Measurements from ENCODE around the gene CD33. TPM values are rescaled to one million over a fixed set of nuclear protein-coding genes. Genes with fewer than 3 reads are reported as not detected.

The CD33 gene
- total RNA-seq, 3 donors from 2014 or later (not counting 1 experiment from before 2014, with no cell fraction given): 2.3 to 6.5 (median 6.0) TPM

DNA sequence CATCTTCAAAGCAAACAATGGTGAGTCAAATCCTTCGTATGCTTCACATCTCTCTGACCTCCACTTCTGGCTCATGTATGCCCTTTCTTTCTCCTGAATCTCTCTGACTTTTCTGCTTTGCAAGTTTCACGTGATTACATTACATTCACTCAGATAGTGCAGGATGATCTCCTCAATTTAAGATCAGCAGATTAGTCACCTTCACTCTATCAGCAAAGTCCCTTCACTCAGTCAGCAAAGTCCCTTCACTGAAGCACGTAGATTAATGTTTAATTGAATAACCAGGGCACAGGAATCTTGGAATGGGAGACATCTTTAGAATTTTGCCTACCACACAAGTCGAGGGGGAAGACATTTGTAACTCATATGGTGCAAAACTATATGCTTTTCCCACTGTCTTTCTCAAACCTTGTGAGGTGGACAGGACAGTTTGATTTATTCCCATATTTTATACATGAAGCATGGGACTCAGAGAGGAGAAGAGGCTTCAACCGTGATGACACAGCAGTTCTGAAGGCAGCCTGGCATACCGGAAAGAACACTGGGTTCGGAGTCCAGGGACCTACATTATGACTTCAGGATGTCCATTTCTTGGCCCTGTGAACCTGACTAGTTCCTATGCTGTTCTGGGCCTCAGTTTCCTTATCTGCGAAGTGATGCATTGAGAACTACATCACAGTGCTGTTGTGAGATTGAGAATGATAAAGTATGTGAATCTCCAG lies 49.3 kb downstream of the CD33 start:
- H3K27ac Mint-ChIP-seq: peak overlapping the region in 1 of 2 donors; percentile 26
- H3K4me1 Mint-ChIP-seq: peaks cover 26 to 43% of the 10 kb centered on the region in 2 donors
- intact Hi-C loops (cut with micrococcal nuclease): no loop called here
- H3K36me3 Mint-ChIP-seq: no peaks in the 10 kb centered on the region
- TF ChIP-seq, protein P1, sequence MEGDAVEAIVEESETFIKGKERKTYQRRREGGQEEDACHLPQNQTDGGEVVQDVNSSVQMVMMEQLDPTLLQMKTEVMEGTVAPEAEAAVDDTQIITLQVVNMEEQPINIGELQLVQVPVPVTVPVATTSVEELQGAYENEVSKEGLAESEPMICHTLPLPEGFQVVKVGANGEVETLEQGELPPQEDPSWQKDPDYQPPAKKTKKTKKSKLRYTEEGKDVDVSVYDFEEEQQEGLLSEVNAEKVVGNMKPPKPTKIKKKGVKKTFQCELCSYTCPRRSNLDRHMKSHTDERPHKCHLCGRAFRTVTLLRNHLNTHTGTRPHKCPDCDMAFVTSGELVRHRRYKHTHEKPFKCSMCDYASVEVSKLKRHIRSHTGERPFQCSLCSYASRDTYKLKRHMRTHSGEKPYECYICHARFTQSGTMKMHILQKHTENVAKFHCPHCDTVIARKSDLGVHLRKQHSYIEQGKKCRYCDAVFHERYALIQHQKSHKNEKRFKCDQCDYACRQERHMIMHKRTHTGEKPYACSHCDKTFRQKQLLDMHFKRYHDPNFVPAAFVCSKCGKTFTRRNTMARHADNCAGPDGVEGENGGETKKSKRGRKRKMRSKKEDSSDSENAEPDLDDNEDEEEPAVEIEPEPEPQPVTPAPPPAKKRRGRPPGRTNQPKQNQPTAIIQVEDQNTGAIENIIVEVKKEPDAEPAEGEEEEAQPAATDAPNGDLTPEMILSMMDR (IDR thresholded peaks at IDR 0.05): no peak
- DNase-seq (no peak), ATAC-seq (no peak)
- peak overlapping the region; percentile 9 for H3K4me3 Mint-ChIP-seq
- Histone ChIP-seq H3K9me3 (ENCODE audit: control insufficient read depth, insufficient read depth, low read length) (no peaks in the 10 kb centered on the region), H3K4me3 (ENCODE audit: low read length) (no peak overlapping the region), H3K4me1 (ENCODE audit: control insufficient read depth, insufficient read depth, low read length) (peaks cover 13% of the 10 kb centered on the region), H3K27me3 (ENCODE audit: control insufficient read depth, insufficient read depth, low read length) (no peaks in the 10 kb centered on the region), H3K27ac (ENCODE audit: low read length) (no peak overlapping the region), H3K36me3 (ENCODE audit: control insufficient read depth, insufficient read depth, low read length) (no peaks in the 10 kb centered on the region)
- H3K9me3 Mint-ChIP-seq: no peaks in the 10 kb centered on the region
- 91% methylated on average over 7 of the region's 8 CpGs for WGBS (ENCODE audit: insufficient coverage)
- peaks cover 21 to 25% of the 10 kb centered on the region in 2 donors for H3K27me3 Mint-ChIP-seq (ENCODE audit: low read depth in 2 of 2)

DNA sequence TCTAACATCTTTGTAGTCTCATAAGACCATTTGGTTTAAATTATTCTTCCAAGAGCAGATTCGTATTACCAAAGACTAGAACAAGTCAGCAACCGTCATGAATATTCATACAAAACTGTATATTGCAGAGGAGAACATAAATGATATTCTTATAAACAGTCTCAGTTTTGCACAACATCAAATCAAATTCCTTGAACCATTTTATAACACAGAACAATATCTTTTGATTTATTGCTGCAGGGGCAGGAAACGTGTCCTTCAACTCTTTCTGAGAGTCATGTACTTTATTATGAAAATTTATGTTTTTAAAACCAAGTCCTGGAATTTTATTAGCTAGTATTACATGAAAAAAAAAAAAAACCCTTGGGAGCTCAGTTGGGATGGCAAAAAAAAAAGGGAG lies 52.2 kb downstream of the CD33 start:
- Mint-ChIP-seq H3K4me1 (peaks cover 13 to 23% of the 10 kb centered on the region in 2 donors), H3K27me3 (ENCODE audit: low read depth in 2 of 2) (peaks cover 21 to 42% of the 10 kb centered on the region in 2 donors), H3K9me3 (no peaks in the 10 kb centered on the region), H3K27ac (no peak overlapping the region), H3K36me3 (no peaks in the 10 kb centered on the region), H3K4me3 (no peak overlapping the region)
- WGBS (ENCODE audit: insufficient coverage): 100% methylated on average over 1 of the region's 3 CpGs
- Histone ChIP-seq H3K36me3 (ENCODE audit: control insufficient read depth, insufficient read depth, low read length) (no peaks in the 10 kb centered on the region), H3K4me1 (ENCODE audit: control insufficient read depth, insufficient read depth, low read length) (peaks cover 9% of the 10 kb centered on the region), H3K4me3 (ENCODE audit: low read length) (no peak overlapping the region), H3K9me3 (ENCODE audit: control insufficient read depth, insufficient read depth, low read length) (no peaks in the 10 kb centered on the region), H3K27me3 (ENCODE audit: control insufficient read depth, insufficient read depth, low read length) (no peaks in the 10 kb centered on the region), H3K27ac (ENCODE audit: low read length) (no peak overlapping the region)
- TF ChIP-seq, protein P1 (IDR thresholded peaks at IDR 0.05): no peak
- intact Hi-C loops (cut with micrococcal nuclease): no loop called here
- ATAC-seq: no peak
- DNase-seq: no peak

DNA sequence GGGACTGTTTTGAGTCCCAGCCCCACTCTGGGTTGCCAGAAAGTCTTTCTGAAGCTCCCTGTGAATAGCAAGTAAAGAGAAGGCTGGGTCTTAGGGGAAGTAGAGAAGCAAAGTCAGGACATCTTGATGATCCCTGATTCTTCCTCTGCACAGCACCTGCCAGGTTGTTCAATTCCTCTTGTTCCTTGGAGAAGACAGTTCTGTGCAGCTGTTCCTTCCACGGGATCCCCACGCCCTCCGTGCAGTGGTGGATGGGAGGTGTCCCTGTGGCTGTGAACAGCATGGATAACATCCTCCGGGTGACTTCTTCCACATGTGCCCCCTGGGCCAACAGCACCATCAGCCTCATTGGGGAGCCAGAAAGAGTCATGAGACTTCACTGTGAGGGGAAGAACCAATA lies 57.5 kb downstream of the CD33 start:
- H3K4me1 ChIP-seq (ENCODE audit: control insufficient read depth, insufficient read depth, low read length): no peaks in the 10 kb centered on the region
- DNase-seq (no peak), ATAC-seq (no peak)
- TF ChIP-seq, protein P1 (IDR thresholded peaks at IDR 0.05): no peak
- no peaks in the 10 kb centered on the region for H3K36me3 ChIP-seq (ENCODE audit: control insufficient read depth, insufficient read depth, low read length)
- no peak overlapping the region for H3K27ac ChIP-seq (ENCODE audit: low read length)
- Mint-ChIP-seq H3K27ac (no peak overlapping the region), H3K36me3 (no peaks in the 10 kb centered on the region), H3K27me3 (ENCODE audit: low read depth in 2 of 2) (peaks cover 23 to 29% of the 10 kb centered on the region in 2 donors), H3K9me3 (no peaks in the 10 kb centered on the region), H3K4me3 (no peak overlapping the region), H3K4me1 (no peaks in the 10 kb centered on the region)
- intact Hi-C loops (cut with micrococcal nuclease): no loop called here
- no peak overlapping the region for H3K4me3 ChIP-seq (ENCODE audit: low read length)
- 80% methylated on average over 4 of the region's 4 CpGs for WGBS (ENCODE audit: insufficient coverage)
- H3K27me3 ChIP-seq (ENCODE audit: control insufficient read depth, insufficient read depth, low read length): no peaks in the 10 kb centered on the region
- peaks cover 2% of the 10 kb centered on the region for H3K9me3 ChIP-seq (ENCODE audit: control insufficient read depth, insufficient read depth, low read length)

DNA sequence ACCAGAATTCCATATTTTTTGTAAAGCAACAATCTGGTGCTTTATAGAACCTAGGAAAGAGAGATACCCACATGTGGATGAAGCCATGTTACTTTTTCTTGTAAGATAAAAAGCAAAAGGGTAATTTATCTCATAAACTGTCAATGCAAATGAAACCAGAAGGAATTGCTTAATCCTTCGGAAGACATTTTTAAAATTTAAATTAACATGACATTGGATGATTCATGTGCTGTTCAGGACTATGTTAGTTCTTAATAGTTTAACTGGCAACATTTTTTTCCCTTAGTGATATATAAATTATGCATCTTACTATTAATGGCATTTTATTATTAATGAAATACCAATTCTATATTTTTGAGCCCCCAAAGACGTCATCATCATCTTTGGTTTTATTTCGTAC lies 60.8 kb downstream of the CD33 start:
- Histone ChIP-seq H3K4me3 (ENCODE audit: low read length) (no peak overlapping the region), H3K27ac (ENCODE audit: low read length) (no peak overlapping the region), H3K4me1 (ENCODE audit: control insufficient read depth, insufficient read depth, low read length) (no peaks in the 10 kb centered on the region), H3K9me3 (ENCODE audit: control insufficient read depth, insufficient read depth, low read length) (peaks cover 2% of the 10 kb centered on the region), H3K27me3 (ENCODE audit: control insufficient read depth, insufficient read depth, low read length) (no peaks in the 10 kb centered on the region), H3K36me3 (ENCODE audit: control insufficient read depth, insufficient read depth, low read length) (no peaks in the 10 kb centered on the region)
- H3K27me3 Mint-ChIP-seq (ENCODE audit: low read depth in 2 of 2): peaks cover 8 to 13% of the 10 kb centered on the region in 2 donors
- no peak overlapping the region for H3K4me3 Mint-ChIP-seq
- TF ChIP-seq, protein P1 (IDR thresholded peaks at IDR 0.05): no peak
- H3K9me3 Mint-ChIP-seq: no peaks in the 10 kb centered on the region
- H3K4me1 Mint-ChIP-seq: no peaks in the 10 kb centered on the region
- H3K27ac Mint-ChIP-seq: no peak overlapping the region
- no peak for ATAC-seq
- intact Hi-C loops (cut with micrococcal nuclease): no loop called here
- H3K36me3 Mint-ChIP-seq: no peaks in the 10 kb centered on the region
- DNase-seq: no peak
- 100% methylated on average over 2 of the region's 3 CpGs for WGBS (ENCODE audit: insufficient coverage)
